ENCODE data around the gene HECW1. TPM values are rescaled to one million over a fixed set of nuclear protein-coding genes. Genes with fewer than 3 reads are reported as not detected.

The HECW1 gene
- total RNA-seq, 2 experiments from 2014 or later: not detected

GRCh38 chr7:43220742-43221141 is 108.3 kb downstream of the HECW1 start:
- Mint-ChIP-seq H3K4me3 (no peak overlapping the region), H3K27ac (no peak overlapping the region), H3K4me1 (ENCODE audit: low read depth) (no peaks in the 10 kb centered on the region), H3K27me3 (ENCODE audit: low read depth) (peaks cover 12% of the 10 kb centered on the region), H3K9me3 (no peaks in the 10 kb centered on the region), H3K36me3 (ENCODE audit: low read depth) (no peaks in the 10 kb centered on the region)
- no peak for DNase-seq
- CTCF ChIA-PET: no interaction called here
- intact Hi-C loops (cut with micrococcal nuclease): no loop called here

DNA sequence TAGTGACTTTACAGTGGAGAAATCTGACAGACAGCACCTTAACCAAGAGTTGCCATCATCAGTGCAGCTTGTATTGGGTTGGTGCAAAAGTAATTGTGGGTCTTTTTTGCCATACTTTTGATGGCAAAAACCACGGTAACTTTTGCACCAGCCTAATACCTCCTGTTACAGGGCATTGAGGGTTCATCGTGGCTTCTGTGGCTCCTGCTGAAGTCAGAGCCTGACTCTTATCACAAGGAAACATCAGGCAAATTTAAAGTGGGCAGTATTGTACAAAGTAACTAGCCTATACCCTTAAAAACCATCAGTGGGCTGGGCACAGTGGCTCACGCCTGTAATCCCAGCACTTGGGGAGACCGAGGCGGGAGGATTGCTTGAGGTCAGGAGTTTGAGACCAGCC is 117.4 kb downstream of the HECW1 start:
- intact Hi-C loops (cut with micrococcal nuclease): no loop called here
- no peak overlapping the region for H3K4me3 Mint-ChIP-seq
- no peaks in the 10 kb centered on the region for H3K4me1 Mint-ChIP-seq (ENCODE audit: low read depth)
- H3K9me3 Mint-ChIP-seq: no peaks in the 10 kb centered on the region
- H3K27ac Mint-ChIP-seq: no peak overlapping the region
- CTCF ChIA-PET: interaction anchor here (1.5 kb wide), 1 partner anchor 225 kb away, joined by 3 read pairs; no protein-coding TSS in a partner anchor
- peaks cover 13% of the 10 kb centered on the region for H3K27me3 Mint-ChIP-seq (ENCODE audit: low read depth)
- DNase-seq: no peak
- no peaks in the 10 kb centered on the region for H3K36me3 Mint-ChIP-seq (ENCODE audit: low read depth)

GRCh38 chr7:43232366-43232765 is 119.9 kb downstream of the HECW1 start:
- peaks cover 13% of the 10 kb centered on the region for H3K27me3 Mint-ChIP-seq (ENCODE audit: low read depth)
- DNase-seq: no peak
- H3K9me3 Mint-ChIP-seq: no peaks in the 10 kb centered on the region
- no peak overlapping the region for H3K27ac Mint-ChIP-seq
- intact Hi-C loops (cut with micrococcal nuclease): no loop called here
- CTCF ChIA-PET: no interaction called here
- no peak overlapping the region for H3K4me3 Mint-ChIP-seq
- no peaks in the 10 kb centered on the region for H3K36me3 Mint-ChIP-seq (ENCODE audit: low read depth)
- no peaks in the 10 kb centered on the region for H3K4me1 Mint-ChIP-seq (ENCODE audit: low read depth)

DNA sequence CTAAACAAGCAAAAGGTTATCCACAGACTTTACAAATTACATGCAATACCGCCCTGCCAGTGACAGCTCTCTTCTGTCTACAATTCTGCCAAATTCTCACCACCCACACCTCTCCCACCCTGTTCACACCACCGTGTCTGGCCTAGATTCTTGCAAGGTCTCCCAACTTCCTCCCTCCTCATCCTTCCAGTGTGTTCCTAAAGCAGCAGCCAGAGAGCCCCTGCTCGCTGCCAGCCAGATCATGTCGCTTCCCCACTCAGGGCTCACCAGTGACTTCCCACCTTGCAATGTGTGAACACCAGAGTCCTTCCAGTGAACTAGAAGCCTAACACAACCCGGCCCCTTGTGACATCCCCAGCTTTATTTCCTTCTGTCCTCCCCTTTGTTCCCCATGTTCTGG is 121.6 kb downstream of the HECW1 start:
- CTCF ChIA-PET: interaction anchor here (0.7 kb wide), 1 partner anchor 89 kb away, joined by 3 read pairs; no protein-coding TSS in a partner anchor
- intact Hi-C loops (cut with micrococcal nuclease): no loop called here
- no peaks in the 10 kb centered on the region for H3K4me1 Mint-ChIP-seq (ENCODE audit: low read depth)
- H3K9me3 Mint-ChIP-seq: no peaks in the 10 kb centered on the region
- no peak overlapping the region for H3K27ac Mint-ChIP-seq
- H3K4me3 Mint-ChIP-seq: no peak overlapping the region
- DNase-seq: no peak
- peaks cover 9% of the 10 kb centered on the region for H3K27me3 Mint-ChIP-seq (ENCODE audit: low read depth)
- no peaks in the 10 kb centered on the region for H3K36me3 Mint-ChIP-seq (ENCODE audit: low read depth)

GRCh38 chr7:43234968-43235367 is 122.5 kb downstream of the HECW1 start:
- Mint-ChIP-seq H3K27me3 (ENCODE audit: low read depth) (peaks cover 6% of the 10 kb centered on the region), H3K4me3 (no peak overlapping the region), H3K27ac (no peak overlapping the region), H3K9me3 (no peaks in the 10 kb centered on the region), H3K36me3 (ENCODE audit: low read depth) (no peaks in the 10 kb centered on the region), H3K4me1 (ENCODE audit: low read depth) (no peaks in the 10 kb centered on the region)
- CTCF ChIA-PET: interaction anchor here (0.7 kb wide), 1 partner anchor 90 kb away, joined by 3 read pairs; no protein-coding TSS in a partner anchor
- no peak for DNase-seq
- intact Hi-C loops (cut with micrococcal nuclease): no loop called here

- intact Hi-C loops (cut with micrococcal nuclease): no loop called here
- Mint-ChIP-seq H3K4me3 (no peak overlapping the region), H3K27ac (no peak overlapping the region), H3K9me3 (no peaks in the 10 kb centered on the region), H3K27me3 (ENCODE audit: low read depth) (peaks cover 4% of the 10 kb centered on the region), H3K4me1 (ENCODE audit: low read depth) (no peaks in the 10 kb centered on the region), H3K36me3 (ENCODE audit: low read depth) (no peaks in the 10 kb centered on the region)
- CTCF ChIA-PET: interaction anchor here (1.0 kb wide), 1 partner anchor 21 kb away, joined by 4 read pairs; no protein-coding TSS in a partner anchor
- no peak for DNase-seq
Observed at GRCh38 chr7:43240565-43240964, 128.1 kb downstream of the HECW1 start.

- H3K9me3 Mint-ChIP-seq: no peaks in the 10 kb centered on the region
- H3K27me3 Mint-ChIP-seq (ENCODE audit: low read depth): peaks cover 8% of the 10 kb centered on the region
- H3K27ac Mint-ChIP-seq: no peak overlapping the region
- DNase-seq: no peak
- H3K4me3 Mint-ChIP-seq: no peak overlapping the region
- H3K4me1 Mint-ChIP-seq (ENCODE audit: low read depth): no peaks in the 10 kb centered on the region
- intact Hi-C loops (cut with micrococcal nuclease): no loop called here
- H3K36me3 Mint-ChIP-seq (ENCODE audit: low read depth): no peaks in the 10 kb centered on the region
- CTCF ChIA-PET: interaction anchor here (0.7 kb wide), 1 partner anchor 18 kb away, joined by 3 read pairs; no protein-coding TSS in a partner anchor
Observed at GRCh38 chr7:43242628-43243255, 130.3 kb downstream of the HECW1 start.

- DNase-seq: peak; percentile 8
- Mint-ChIP-seq H3K4me3 (no peak overlapping the region), H3K9me3 (no peaks in the 10 kb centered on the region), H3K27me3 (ENCODE audit: low read depth) (peaks cover 8% of the 10 kb centered on the region), H3K36me3 (ENCODE audit: low read depth) (no peaks in the 10 kb centered on the region), H3K4me1 (ENCODE audit: low read depth) (no peaks in the 10 kb centered on the region), H3K27ac (no peak overlapping the region)
- CTCF ChIA-PET: no interaction called here
- intact Hi-C loops (cut with micrococcal nuclease): no loop called here
Observed at GRCh38 chr7:43244232-43244631, 131.8 kb downstream of the HECW1 start.

DNA sequence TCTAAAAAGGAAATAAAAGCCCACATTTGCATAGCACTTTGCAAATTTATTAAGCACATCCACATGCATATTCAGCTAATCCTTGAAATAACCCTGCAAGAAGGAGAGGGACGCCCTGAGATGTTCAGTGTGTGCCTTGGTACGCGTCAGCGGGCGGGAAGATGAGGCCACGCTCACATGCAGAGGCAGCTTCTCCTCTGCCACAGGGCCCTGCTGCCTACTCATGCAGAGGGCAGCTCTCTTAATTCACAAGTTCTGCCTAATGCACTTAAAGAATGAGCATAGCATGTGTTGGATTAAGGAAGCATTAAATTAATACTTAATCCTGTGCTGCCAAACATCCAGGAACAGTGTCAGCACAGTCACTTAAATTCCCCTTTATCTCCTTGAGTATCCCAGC is 132.3 kb downstream of the HECW1 start:
- Mint-ChIP-seq H3K27me3 (ENCODE audit: low read depth) (peaks cover 8% of the 10 kb centered on the region), H3K36me3 (ENCODE audit: low read depth) (no peaks in the 10 kb centered on the region), H3K4me1 (ENCODE audit: low read depth) (no peaks in the 10 kb centered on the region), H3K27ac (no peak overlapping the region), H3K4me3 (no peak overlapping the region), H3K9me3 (no peaks in the 10 kb centered on the region)
- CTCF ChIA-PET: no interaction called here
- intact Hi-C loops (cut with micrococcal nuclease): no loop called here
- DNase-seq: no peak

DNA sequence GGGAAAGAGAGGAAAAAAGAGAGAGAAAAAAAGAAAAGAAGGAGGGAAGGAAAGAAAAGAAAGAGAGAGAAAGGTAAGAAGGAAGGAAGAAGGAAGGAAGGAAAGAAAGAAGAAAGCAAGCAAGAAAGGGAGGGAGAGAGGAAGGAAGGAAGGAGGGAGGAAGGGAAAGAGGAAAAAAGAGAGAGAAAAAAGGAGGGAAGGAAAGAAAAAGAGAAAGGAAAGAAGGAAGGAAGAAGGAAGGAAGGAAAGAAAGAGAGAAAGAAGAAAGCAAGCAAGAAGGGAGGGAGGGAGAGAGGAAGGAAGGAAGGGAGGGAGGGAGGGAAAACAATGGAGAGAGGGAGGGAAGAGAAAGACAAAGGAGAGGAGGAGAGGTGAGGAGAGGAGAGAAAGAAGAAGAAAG is 135.3 kb downstream of the HECW1 start:
- Mint-ChIP-seq H3K27me3 (ENCODE audit: low read depth) (peaks cover 8% of the 10 kb centered on the region), H3K4me3 (no peak overlapping the region), H3K36me3 (ENCODE audit: low read depth) (no peaks in the 10 kb centered on the region), H3K27ac (no peak overlapping the region), H3K4me1 (ENCODE audit: low read depth) (no peaks in the 10 kb centered on the region), H3K9me3 (no peaks in the 10 kb centered on the region)
- intact Hi-C loops (cut with micrococcal nuclease): no loop called here
- no peak for DNase-seq
- CTCF ChIA-PET: no interaction called here

- no peak overlapping the region for H3K4me3 Mint-ChIP-seq
- no peaks in the 10 kb centered on the region for H3K9me3 Mint-ChIP-seq
- CTCF ChIA-PET: no interaction called here
- no peaks in the 10 kb centered on the region for H3K4me1 Mint-ChIP-seq (ENCODE audit: low read depth)
- no peaks in the 10 kb centered on the region for H3K36me3 Mint-ChIP-seq (ENCODE audit: low read depth)
- no peak overlapping the region for H3K27ac Mint-ChIP-seq
- peaks cover 7% of the 10 kb centered on the region for H3K27me3 Mint-ChIP-seq (ENCODE audit: low read depth)
- DNase-seq: no peak
- intact Hi-C loops (cut with micrococcal nuclease): no loop called here
Observed at GRCh38 chr7:43248553-43248952, 136.1 kb downstream of the HECW1 start.

GRCh38 chr7:43248961-43249822 is 136.7 kb downstream of the HECW1 start:
- H3K36me3 Mint-ChIP-seq (ENCODE audit: low read depth): no peaks in the 10 kb centered on the region
- DNase-seq: no peak
- CTCF ChIA-PET: interaction anchor here (0.6 kb wide), 1 partner anchor 145 kb away, joined by 4 read pairs; no protein-coding TSS in a partner anchor
- H3K4me1 Mint-ChIP-seq (ENCODE audit: low read depth): no peaks in the 10 kb centered on the region
- H3K27me3 Mint-ChIP-seq (ENCODE audit: low read depth): peaks cover 7% of the 10 kb centered on the region
- intact Hi-C loops (cut with micrococcal nuclease): no loop called here
- H3K4me3 Mint-ChIP-seq: no peak overlapping the region
- H3K27ac Mint-ChIP-seq: no peak overlapping the region
- H3K9me3 Mint-ChIP-seq: no peaks in the 10 kb centered on the region

DNA sequence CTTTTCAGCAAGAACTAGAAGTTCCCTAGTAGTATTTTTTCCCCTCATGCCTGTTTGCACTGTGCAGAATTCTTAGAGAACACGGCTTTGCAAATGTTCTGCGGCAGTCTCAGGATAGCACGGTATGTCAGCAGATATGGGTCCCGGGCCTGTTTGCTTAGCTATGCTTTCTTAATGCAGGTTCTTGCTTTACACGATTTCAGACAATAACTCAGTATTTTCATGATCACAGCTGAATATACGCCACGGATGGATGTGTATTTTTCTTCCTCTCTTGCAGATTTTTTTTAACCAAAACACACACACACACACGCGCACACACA is 137.3 kb downstream of the HECW1 start:
- H3K4me1 Mint-ChIP-seq (ENCODE audit: low read depth): no peaks in the 10 kb centered on the region
- no peaks in the 10 kb centered on the region for H3K9me3 Mint-ChIP-seq
- intact Hi-C loops (cut with micrococcal nuclease): no loop called here
- no peak for DNase-seq
- CTCF ChIA-PET: interaction anchor here (0.6 to 1.3 kb wide), 2 partner anchors 11 to 144 kb away, joined by 4 to 5 read pairs; no protein-coding TSS in a partner anchor
- H3K4me3 Mint-ChIP-seq: no peak overlapping the region
- H3K27me3 Mint-ChIP-seq (ENCODE audit: low read depth): peaks cover 7% of the 10 kb centered on the region
- no peaks in the 10 kb centered on the region for H3K36me3 Mint-ChIP-seq (ENCODE audit: low read depth)
- H3K27ac Mint-ChIP-seq: no peak overlapping the region

Measured in activated naive CD4-positive, alpha-beta T cell treated with anti-CD3 and anti-CD28 coated beads for 36 hours (primary cell).